Hepatocyte (in vitro differentiated cells): Measurements from ENCODE around the gene RPL38. TPM values are rescaled to one million over a fixed set of nuclear protein-coding genes. Genes with fewer than 3 reads are reported as not detected.

Experiments
- DNase-seq: peaks from one replicate; pipeline ENCODE4 v3.0.0-alpha.2; 2016; ENCODE audit warnings: low spot score
- H2AFZ ChIP-seq: fragments of 200-600 bp; sonication (generic); 2 replicates; pipeline ENCODE4 v1.6.0; 2016; ENCODE audit warnings: antibody characterized with exemption, mild to moderate bottlenecking
- H3K27ac ChIP-seq: fragments of 200-600 bp; sonication (generic); 2 replicates; pipeline ENCODE4 v1.5.1; 2016; ENCODE audit warnings: mild to moderate bottlenecking
- H3K27me3 ChIP-seq: fragments of 200-600 bp; sonication (generic); 2 replicates; pipeline ENCODE4 v1.6.1; 2016
- H3K36me3 ChIP-seq: fragments of 200-600 bp; sonication (generic); replicated peaks from 2 replicates; pipeline ENCODE4 v1.5.1; 2016; ENCODE audit warnings: low read depth; ENCODE audit not compliant: insufficient read depth
- H3K4me1 ChIP-seq: fragments of 200-600 bp; sonication (generic); 2 replicates; pipeline ENCODE4 v1.5.1; 2016; ENCODE audit warnings: mild to moderate bottlenecking, moderate library complexity; ENCODE audit not compliant: insufficient read depth
- H3K4me2 ChIP-seq: fragments of 200-600 bp; sonication (generic); 2 replicates; pipeline ENCODE4 v1.6.0; 2016
- H3K4me3 ChIP-seq: fragments of 200-600 bp; sonication (generic); 2 replicates; pipeline ENCODE4 v1.5.1; 2016; ENCODE audit warnings: mild to moderate bottlenecking
- H3K79me2 ChIP-seq: fragments of 200-600 bp; sonication (generic); 2 replicates; pipeline ENCODE4 v1.6.0; 2017; ENCODE audit warnings: mild to moderate bottlenecking
- H3K9me2 ChIP-seq: fragments of 200-600 bp; sonication (generic); replicated peaks from 2 replicates; pipeline ENCODE4 v1.6.0; 2017; ENCODE audit warnings: mild to moderate bottlenecking; ENCODE audit not compliant: insufficient read depth
- H3K9me3 ChIP-seq: fragments of 200-600 bp; sonication (generic); 2 replicates; pipeline ENCODE4 v1.5.1; 2016; ENCODE audit warnings: low read depth, mild to moderate bottlenecking
- H4K20me1 ChIP-seq: fragments of 200-600 bp; sonication (generic); 2 replicates; pipeline ENCODE4 v1.6.0; 2016; ENCODE audit warnings: mild to moderate bottlenecking; ENCODE audit not compliant: insufficient read depth, poor library complexity, severe bottlenecking
- EZH2 ChIP-seq: fragments of 200-600 bp; sonication (generic); IDR thresholded peaks from 2 replicates; pipeline ENCODE4 v1.6.1; 2016; ENCODE audit warnings: antibody characterized with exemption, mild to moderate bottlenecking, borderline replicate concordance
- EZH2phosphoT487 ChIP-seq: fragments of 200-600 bp; sonication (generic); IDR thresholded peaks from one replicate; pipeline ENCODE4 v1.6.1; 2018; ENCODE audit warnings: antibody characterized with exemption, mild to moderate bottlenecking, low read depth, moderate library complexity; ENCODE audit not compliant: unreplicated experiment, severe bottlenecking
- WGBS: methylation state at CpG from one replicate; pipeline ENCODE4 v1.1.6; 2016; ENCODE audit warnings: low lambda C conversion rate; ENCODE audit errors: missing lambda C conversion rate; 5-methylcytosine and 5-hydroxymethylcytosine counted together
- polyA plus RNA-seq: library from polyadenylated mRNA; unstranded; fragments of >200 nt; fragmentation: Nextera tagmentation; extraction: Ambion mirVana; gene quantifications from 2 replicates; pipeline ENCODE4 v1.2.1, GENCODE V29; 2016
- total RNA-seq: library from RNA; depleted of rRNA; stranded (reverse); fragments of >200 nt; gene quantifications from 2 replicates; pipeline ENCODE4 v1.2.3, GENCODE V29; 2014
- TF ChIP-seq, protein P1 (sequence below): fragments of 200-600 bp; sonication (generic); IDR thresholded peaks from 2 replicates; pipeline ENCODE4 v1.5.1; 2016; ENCODE audit warnings: antibody characterized with exemption, mild to moderate bottlenecking; ENCODE audit not compliant: poor library complexity

Gene RPL38
- total and polyA plus RNA-seq, 2 experiments from 2014 or later = 276 to 758 TPM

DNA sequence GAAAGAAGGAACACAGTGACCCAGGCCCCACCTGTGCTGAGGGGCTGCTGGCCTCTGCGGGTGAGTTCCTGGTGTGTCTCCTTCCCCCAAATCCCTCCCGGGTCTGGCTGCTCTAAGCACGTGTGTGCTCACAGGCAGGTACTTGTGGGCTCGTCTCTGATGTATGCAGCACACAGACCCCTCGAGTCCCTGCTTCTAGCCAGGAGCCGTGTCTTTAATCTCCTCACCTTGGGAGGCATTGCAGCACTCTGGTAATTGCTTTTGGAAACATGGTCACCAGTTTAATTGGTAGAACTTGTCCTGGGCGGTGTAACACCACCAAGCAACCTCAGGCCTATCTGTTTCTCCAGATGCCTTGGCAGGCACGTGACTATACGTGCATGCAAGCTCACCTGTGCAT lies 8.8 kb upstream of the RPL38 start:
- 84% methylated on average over 9 of the region's 9 CpGs for WGBS
- TF ChIP-seq, protein P1, sequence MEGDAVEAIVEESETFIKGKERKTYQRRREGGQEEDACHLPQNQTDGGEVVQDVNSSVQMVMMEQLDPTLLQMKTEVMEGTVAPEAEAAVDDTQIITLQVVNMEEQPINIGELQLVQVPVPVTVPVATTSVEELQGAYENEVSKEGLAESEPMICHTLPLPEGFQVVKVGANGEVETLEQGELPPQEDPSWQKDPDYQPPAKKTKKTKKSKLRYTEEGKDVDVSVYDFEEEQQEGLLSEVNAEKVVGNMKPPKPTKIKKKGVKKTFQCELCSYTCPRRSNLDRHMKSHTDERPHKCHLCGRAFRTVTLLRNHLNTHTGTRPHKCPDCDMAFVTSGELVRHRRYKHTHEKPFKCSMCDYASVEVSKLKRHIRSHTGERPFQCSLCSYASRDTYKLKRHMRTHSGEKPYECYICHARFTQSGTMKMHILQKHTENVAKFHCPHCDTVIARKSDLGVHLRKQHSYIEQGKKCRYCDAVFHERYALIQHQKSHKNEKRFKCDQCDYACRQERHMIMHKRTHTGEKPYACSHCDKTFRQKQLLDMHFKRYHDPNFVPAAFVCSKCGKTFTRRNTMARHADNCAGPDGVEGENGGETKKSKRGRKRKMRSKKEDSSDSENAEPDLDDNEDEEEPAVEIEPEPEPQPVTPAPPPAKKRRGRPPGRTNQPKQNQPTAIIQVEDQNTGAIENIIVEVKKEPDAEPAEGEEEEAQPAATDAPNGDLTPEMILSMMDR = no peak
- TF ChIP-seq EZH2 (no peak), EZH2phosphoT487 (no peak)
- Histone ChIP-seq H3K79me2 (no peaks in the 10 kb centered on the region), H3K4me3 (no peak overlapping the region), H3K27me3 (no peaks in the 10 kb centered on the region), H4K20me1 (no peaks in the 10 kb centered on the region), H3K4me2 (no peak overlapping the region), H3K9me2 (no peaks in the 10 kb centered on the region), H2AFZ (no peak overlapping the region), H3K36me3 (no peaks in the 10 kb centered on the region), H3K27ac (no peak overlapping the region), H3K9me3 (no peaks in the 10 kb centered on the region), H3K4me1 (peaks cover 8% of the 10 kb centered on the region)
- DNase-seq = no peak

DNA sequence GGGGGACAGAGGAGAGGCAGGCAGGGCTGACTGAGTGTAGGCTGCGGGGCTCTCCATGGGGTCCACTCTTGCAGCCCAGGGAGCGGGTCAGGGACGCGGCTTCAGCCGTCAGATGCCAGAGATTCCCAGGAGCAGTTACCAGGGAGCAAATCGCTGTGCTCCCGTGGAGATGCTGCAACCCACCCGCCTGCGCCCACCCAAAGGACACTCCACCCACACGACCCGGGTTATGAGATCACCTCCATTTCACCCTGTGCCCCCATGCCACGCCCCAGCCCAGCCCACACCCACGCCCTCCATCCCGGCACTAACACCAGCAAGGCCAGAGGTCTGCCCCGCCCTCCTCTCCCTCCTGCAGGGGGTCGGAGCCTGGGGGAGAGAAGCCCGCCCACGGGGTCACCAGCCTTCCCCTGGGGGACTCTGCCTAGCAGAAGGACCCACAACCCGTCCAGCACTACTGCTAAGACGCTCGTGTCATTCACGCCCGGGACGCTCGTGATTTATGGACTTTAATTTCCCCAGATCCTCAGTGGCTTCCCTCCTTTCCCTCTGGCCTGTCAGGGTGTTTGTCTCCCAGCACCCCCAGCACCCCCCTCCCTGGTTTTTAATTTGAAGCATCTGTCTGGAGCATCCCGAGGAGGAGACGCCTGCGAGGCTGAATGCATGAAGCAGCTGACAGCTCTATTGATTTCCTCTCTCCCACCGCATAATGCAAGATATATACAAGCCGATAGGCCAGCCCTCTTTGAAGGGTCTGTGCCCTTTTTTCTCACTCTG lies 6.7 kb upstream of the RPL38 start:
- no peaks in the 10 kb centered on the region for H3K9me3 ChIP-seq
- H2AFZ ChIP-seq = no peak overlapping the region
- no peak overlapping the region for H3K27ac ChIP-seq
- no peak for DNase-seq
- no peaks in the 10 kb centered on the region for H3K36me3 ChIP-seq
- H3K4me2 ChIP-seq = no peak overlapping the region
- 73% methylated on average over 30 of the region's 30 CpGs for WGBS
- TF ChIP-seq EZH2phosphoT487 (no peak), EZH2 (no peak)
- TF ChIP-seq, protein P1 = no peak
- H4K20me1 ChIP-seq = no peaks in the 10 kb centered on the region
- no peaks in the 10 kb centered on the region for H3K9me2 ChIP-seq
- peaks cover 8% of the 10 kb centered on the region for H3K4me1 ChIP-seq
- H3K27me3 ChIP-seq = peaks cover 7% of the 10 kb centered on the region
- no peaks in the 10 kb centered on the region for H3K79me2 ChIP-seq
- H3K4me3 ChIP-seq = no peak overlapping the region

DNA sequence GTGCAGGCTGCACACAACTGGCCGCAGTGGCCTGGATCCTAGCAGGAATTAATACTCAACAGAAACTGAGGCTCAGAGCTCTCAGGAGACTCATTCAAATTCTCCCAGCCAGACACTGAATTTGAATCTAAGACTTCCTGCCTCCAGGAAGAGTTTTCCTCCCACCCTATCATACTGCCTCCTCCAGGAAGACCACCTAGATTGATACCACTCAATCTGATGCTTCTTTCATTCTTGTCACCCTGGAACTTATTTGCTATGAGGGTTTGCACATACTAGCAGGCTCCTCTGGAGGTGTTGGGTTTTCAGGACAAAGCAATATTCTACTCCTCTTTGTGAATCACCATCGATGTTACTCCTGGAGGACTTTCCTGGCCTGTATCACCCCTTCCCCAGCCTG lies 5.7 kb upstream of the RPL38 start:
- WGBS = 89% methylated on average over 2 of the region's 2 CpGs
- Histone ChIP-seq H3K4me3 (no peak overlapping the region), H3K79me2 (no peaks in the 10 kb centered on the region), H3K27ac (no peak overlapping the region), H3K27me3 (peaks cover 11% of the 10 kb centered on the region), H3K4me2 (no peak overlapping the region), H3K9me3 (no peaks in the 10 kb centered on the region), H4K20me1 (no peaks in the 10 kb centered on the region), H2AFZ (no peak overlapping the region), H3K9me2 (no peaks in the 10 kb centered on the region), H3K36me3 (no peaks in the 10 kb centered on the region), H3K4me1 (peaks cover 5% of the 10 kb centered on the region)
- TF ChIP-seq EZH2 (no peak), EZH2phosphoT487 (no peak)
- TF ChIP-seq, protein P1 = no peak
- DNase-seq = no peak
